A549 (cell line): ENCODE data around the gene SNX30.

Experiments used
- BHLHE40 ChIP-seq: IDR thresholded peaks from 2 replicates; pipeline ENCODE4 v1.6.1; 2012; ENCODE audit warnings: low read depth, low read length, inconsistent platforms
- CTCF ChIP-seq: fragments of >200 bp; sonication (Bioruptor Twin); formaldehyde crosslinking; IDR thresholded peaks from 3 replicates; pipeline ENCODE4 v1.5.1; 2016
- POLR2A ChIP-seq: IDR thresholded peaks from 2 replicates; pipeline ENCODE4 v1.6.1; 2012; ENCODE audit warnings: mild to moderate bottlenecking, low read length
- SMC3 ChIP-seq: fragments of >200 bp; sonication (Bioruptor Twin); formaldehyde crosslinking; IDR thresholded peaks from 3 replicates; pipeline ENCODE4 v1.6.1; 2018; ENCODE audit warnings: inconsistent platforms
- SREBF2 ChIP-seq: fragments of 450-650 bp; IDR thresholded peaks from 2 replicates; pipeline ENCODE4 v1.6.1; 2014; ENCODE audit warnings: mild to moderate bottlenecking, moderate library complexity

- TF ChIP-seq SMC3 (no peak), POLR2A (no peak), CTCF (no peak), SREBF2 (no peak), BHLHE40 (no peak)
Measured at GRCh38 chr9:112719241-112719691, 31.3 kb upstream of the SNX30 start.
